Stimulated activated CD4-positive, alpha-beta T cell treated with anti-CD3 and anti-CD28 coated beads, TNF-alpha, amount 100 ng/mL, for 1 hour (primary cell): ENCODE measurements around the gene SHC3.

Source experiments
- DNase-seq, 3 donors: peaks; one replicate each; pipeline ENCODE4 v3.0.0-alpha.2; 2020; ENCODE audit warnings: low read depth in 3 of 3, low spot score in 1 of 3

Gene SHC3

DNA sequence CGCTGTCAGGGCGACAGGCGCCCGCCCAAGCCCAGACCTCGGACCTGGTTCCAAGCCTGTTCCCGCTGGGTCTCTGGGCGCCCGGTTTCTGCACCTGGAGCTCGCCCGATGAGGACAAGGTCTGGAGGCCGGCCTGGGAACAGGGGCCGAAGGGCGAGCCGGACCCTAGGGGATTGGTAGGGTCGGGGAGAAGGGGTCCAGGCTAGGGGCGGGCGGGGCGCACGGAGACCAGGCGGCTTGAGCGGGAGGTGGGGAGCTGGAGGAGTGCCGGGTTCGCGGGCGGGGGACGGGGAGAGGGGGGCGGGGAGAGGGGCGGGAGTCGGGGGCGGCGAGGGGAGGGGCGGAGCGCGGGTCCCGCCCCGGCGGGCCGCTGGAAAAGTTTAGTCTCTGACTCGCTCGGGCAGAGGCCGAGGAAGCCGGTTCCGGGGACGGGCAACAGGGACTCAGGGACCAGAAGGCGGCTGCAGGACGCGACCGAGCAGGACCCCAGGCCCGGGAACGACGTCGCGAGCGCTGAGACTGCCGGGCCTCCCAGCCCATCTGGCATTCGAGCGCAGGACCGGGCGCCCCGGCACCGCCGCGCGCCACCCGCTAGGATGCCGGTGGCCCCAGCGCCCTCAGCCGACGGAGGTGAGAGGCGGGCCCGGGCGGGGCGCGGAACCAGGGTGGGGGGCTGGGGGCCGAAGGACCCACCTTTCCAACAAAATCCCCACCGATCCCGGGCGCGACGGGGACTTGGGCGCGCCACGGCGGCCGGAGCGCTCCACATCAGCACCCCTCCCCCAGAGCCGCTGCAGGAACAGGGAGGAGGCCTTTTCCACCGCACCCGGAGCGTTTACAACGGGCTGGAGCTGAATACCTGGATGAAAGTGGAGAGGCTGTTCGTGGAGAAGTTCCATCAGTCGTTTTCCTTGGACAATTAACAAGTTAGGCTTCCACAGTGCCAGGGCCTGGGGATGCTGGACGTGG lies 187.3 kb downstream of the SHC3 start, which contains the start of gene S1PR3:
TSS of gene S1PR3 (plus strand) at position 403 of the 969 bp plus-strand sequence. CDS start 9,733 bp downstream, outside the sequence.
- DNase-seq: peak in 1 of 3 donors; percentile 29

DNA sequence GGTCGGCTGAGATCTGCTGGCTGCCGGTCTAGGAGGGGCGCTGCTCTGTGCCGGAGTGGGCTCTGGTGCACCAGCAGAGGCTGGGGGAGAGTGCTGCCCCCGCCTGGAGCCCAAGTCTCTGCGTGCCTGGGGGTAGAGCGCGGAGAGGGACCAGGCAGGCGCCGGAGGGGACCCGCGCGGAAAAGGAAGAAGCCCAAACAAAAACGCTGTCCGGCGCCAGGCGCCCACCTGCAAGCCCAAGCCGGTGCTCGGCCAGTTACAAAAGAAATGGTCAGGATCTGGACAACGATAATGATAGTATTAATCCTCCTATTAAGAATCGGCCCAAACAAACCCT lies 187.9 kb downstream of the SHC3 start:
- no peak for DNase-seq

DNA sequence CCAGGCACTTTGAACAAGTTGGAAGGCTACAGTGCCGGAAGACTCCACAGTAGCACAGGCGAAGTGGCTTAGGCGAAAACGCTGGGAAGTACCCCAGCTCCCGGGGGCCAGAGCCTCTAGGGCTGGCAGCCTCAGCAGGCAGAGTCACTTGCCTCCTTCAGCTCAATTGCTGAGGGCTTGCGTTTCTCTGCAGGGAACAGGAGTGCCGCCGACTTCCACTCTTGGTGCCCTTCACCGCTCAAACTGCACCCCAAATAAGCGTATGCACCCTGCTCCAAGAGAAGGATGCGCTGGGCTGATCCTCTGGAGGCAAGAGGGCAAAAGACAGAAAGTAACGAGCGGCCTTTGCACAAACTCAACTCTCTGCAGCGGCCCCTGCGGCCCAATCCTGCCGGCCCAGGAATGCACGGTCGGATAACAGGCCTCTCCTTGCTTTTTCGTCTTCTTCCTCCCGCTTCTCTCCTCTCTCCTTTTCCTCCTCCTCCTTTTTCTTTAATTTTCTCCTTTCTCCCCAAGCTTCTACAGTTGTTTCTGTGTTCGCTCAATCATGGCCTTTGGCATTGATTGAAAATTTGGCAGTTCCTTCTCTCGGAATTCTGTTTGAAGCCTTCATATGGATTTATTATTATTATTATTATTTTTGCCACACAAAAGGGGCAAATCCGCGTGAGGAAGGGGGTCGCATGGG lies 188.4 kb downstream of the SHC3 start:
- DNase-seq: no peak

DNA sequence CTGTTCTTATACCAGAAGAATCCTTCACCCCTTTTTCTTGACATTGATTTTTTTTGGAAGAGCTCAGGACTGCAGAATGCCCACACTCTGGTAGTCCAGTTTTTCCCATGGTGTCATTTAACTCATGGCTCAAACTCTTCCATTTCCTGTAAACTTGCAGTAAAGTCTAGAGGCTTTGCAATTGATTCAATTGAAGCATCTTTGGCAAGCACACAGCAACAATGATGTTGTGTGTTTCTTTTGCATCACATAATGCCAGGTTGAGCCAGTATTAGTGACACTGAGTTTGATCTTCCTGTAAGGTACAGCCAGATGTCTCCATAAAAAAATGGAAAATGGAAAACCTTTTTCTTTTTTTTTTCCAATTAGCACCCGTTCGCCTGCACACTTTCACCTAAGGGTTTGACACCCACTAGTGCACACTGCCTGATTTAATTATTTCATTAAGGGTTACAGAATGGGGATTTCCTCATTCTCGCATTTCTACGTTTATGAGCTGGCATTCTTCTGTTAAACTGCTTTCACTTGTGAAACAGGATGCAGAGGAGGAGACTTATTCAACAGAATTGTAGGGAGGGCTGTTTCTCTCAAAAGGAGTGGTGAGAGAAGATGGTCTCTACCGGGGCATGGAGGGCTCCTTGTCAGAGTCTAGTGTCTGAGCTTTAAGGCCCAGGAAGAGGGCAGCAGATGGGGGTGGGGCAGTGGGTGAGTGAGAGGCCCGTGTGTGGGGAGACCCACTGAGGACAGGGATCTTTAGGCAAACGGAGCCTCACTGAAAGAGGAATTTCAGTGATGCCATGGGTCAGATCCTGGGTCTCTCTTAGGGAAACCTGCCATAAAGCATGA lies 189.6 kb downstream of the SHC3 start:
- DNase-seq: no peak

- DNase-seq: no peak
Measured at GRCh38 chr9:88987661-88988060, 191.0 kb downstream of the SHC3 start.

DNA sequence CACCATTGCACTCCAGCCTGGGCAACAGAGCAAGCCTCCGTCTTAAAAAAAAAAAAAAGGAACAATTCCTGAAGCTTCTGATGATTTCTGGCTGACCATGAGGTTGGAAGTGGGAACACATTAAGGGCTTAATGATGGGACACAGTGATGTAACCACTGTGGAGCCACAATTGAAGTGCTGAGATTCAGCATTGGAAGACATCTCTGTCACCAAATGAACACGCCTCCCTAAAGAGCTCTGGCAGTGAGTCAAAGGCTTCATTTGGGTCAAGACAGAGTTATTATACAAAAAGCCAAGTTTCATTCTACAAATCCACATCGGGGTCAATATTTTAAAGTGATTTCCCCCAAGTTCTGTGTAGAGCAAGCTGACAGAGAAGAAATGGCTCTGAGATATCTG lies 191.8 kb downstream of the SHC3 start:
- no peak for DNase-seq

- no peak for DNase-seq
Measured at GRCh38 chr9:88985616-88986015, 193.0 kb downstream of the SHC3 start.

DNA sequence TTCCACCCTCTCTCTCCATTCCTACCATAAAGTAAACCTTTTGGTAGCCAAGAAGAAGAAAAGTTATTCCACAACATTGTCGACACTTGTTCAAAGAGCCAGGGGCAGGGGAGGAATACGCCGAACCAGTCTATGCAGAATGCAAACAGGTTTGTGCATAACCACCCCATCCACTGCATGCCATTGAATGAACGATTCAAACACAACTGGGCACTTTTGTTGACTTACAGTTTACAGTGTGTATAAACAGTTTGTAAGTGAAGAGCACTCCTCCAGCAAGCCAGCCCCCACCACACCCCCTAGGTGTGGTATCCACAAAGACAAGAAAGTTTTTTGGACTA lies 194.1 kb downstream of the SHC3 start:
- DNase-seq: no peak

DNA sequence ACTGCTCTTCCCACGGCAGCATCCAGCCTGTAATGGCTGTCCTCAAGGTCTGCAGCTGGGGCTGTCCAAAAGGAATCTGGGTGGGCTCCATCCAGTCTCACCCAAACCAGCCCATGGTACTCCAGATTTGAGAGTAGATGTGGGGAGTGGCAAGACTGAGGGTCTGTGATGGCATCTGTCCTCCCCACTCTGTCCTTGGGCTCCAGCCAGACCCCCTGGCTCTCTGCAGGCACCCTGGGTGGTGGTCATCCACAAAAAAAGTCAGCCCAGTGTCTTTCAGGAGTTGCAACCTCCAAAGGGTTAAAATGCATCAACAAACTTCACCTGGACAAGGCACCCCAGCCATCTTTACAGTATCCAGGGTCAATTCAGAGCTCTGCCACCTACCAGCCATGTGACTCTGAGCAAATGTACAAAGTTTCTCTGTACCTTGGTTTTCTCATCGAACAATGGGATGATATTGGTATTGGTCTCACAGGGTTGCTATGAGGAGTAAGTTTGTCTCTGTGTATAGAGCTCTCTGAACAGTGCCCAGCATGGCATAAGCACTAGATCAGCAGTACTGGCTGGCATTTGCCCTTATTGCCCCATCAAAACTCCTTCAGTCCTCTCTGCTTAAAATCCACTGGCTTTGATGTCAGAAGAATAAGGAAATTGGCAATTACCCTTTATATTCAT lies 194.6 kb downstream of the SHC3 start:
- DNase-seq: no peak

GRCh38 chr9:88980740-88981203 lies 197.8 kb downstream of the SHC3 start:
- DNase-seq: no peak

DNA sequence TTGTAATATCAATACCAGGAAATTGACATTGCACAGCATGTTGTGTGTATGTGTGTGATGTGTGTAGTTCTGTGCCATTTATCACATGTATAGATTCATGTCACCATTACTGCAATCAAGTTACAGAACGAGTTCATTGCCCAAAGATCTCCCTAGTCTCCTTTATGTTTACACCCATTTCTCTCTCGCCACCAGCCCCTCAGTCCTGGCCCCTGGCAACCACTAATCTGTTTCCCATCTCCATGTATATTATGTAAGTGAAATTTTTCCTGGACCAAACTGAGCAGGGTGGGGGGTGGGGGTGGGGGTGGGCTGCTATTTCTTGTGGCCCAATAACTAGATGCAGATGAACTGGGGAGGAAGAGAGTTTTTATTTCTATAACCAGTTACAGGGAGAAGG lies 198.8 kb downstream of the SHC3 start:
- DNase-seq: no peak

DNA sequence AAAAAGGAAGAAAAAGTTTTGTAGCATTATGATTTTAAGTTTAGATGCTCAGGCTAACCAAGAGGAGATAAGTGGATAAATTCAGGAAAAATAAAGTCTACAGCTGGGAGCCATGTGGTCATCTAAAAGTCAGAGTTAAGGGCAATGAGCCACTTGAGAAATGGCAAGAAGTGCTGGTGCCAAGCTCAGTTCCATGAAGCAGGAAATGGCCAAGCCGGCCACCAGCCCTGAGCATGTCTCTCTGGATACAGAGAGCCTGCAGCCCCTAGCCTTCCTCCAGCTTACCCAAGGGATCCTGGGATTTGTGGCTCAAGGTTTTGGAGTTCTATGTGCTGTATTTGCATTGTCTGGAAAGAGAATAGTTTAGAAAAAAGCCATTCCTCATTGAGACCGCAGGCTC lies 199.6 kb downstream of the SHC3 start:
- no peak for DNase-seq

DNA sequence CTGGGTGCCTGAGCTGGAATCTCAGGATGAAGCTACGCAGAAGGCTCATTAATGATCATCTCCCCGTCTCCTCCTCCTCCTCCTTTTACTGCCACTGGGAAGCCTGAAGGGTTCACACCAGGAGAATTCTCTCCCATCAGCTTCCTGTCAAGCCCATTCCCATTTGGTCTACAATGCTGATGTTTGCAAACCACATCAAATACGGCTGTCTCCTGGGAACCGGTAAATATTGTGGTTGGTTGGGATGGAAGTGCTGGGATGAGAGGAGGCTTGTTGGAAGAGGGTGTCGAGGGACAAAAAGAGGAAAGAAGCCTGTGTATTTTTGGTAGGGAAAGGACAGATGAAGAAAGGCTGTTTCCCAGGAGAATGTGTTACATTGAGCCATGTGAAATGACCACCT lies 200.6 kb downstream of the SHC3 start:
- no peak for DNase-seq

DNA sequence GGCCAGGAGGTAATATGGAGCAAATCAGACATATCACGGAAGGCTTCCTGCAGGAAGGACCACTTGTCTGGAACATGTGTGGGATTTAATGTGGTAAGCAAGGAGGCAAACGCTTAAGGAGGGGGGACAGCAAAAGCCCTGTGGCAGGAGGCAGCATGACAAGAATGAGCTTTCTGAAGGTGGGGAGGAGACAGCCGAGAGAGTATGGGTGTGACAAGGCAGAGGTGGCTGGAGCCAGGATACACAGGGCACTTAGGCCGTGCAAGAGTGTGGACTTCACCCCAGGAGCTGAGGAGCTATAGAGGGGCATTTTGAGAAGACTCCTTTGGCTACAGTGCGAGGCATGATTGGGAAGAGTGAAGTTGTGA lies 201.7 kb downstream of the SHC3 start:
- DNase-seq: no peak

DNA sequence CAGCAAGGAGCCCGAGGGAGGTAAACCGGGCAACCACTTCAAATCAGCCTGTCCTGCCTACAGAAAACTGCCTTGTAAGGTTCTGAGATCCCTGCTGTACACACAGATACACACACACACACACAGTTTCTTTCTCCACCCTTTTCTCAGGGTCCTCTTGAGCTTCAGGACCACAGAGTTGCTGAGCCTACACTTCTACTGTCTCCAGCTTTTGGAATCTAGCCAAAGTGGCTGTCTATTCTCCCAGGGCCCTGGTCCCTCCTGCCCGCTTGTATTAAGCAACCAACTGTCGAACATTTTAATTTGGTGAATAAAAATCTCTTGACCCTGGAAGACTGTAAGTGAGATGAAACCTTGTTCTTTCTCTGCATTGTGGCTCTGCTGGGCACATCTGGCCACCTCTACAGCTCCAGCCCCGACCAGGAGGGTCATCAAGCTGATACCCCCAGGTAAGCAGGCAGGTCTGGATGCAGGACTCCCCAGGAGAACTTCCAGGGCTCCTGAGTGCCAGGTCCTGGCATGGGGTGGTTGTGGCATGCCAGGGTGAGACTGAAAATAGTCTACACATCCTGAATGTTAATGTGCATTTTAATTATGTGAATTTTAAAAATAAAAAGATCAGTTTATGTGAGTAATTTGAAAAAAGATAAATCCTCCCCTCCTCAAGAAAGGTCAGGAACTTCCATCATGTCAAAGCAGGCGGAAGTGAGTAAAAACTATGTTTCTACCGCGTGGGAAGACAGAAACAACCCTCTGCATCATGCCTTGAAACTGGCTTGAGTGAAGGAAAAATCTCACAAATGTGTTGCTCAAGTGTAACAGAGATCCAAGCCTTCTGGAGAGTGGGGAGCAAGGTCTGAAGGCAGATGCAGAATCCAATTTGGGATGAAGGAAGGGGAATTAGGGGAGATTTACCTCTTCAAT lies 202.4 kb downstream of the SHC3 start:
- no peak for DNase-seq

DNA sequence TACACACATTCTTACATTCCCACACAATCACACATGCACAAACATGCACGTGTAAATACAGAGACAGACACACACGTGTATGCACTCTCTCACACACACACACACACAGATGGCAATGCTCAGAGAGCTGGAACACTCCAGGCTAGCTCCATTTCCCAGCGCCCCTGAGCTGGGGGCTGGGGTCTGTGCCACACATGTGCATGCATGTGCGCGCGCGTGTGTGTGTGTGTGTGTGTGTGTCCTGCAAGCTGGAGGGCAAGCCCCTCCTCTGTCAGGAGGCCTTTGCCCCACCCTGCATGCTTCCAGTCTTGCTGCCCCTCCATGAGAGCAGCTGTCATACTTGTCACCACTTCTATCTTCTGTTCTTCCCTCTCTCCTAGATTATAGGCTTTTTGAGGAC lies 204.0 kb downstream of the SHC3 start:
- no peak for DNase-seq

DNA sequence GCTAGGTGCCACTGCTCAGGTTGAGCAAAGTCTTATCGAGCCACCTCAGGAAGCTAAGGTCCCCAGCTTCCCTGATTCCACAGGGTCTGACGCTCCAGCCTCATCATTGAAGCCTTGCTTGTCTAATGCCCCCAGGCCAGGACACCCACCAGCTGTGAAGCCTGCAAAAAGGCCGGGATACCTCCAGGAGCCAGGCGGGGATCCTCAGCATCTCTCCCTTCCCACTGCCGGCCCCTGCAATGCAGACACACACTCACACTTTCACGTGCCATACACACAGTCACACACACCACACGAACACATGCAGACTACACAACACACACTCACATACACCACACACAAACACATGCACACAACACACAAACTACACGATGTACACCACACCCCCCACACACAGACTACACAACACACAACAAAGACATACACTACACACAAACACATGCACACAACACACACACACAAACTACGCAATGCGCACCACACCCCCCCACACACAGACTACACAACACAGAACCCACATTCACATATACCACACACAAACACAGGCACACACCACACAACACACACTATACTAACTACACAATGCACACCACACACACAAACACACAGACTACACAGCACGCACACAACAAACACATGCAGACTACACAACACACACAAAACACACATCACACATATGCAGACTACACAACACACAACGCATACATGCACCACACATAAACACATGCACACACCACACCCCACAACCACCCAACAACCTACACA lies 205.2 kb downstream of the SHC3 start:
- no peak for DNase-seq

- DNase-seq: no peak
Measured at GRCh38 chr9:88972401-88972800, 206.2 kb downstream of the SHC3 start.
